ENCODE data around the gene SH3RF1.

SH3RF1 gene

GRCh38 chr4:169274033-169274432 is 3.3 kb upstream of the SH3RF1 start:
- no peak for DNase-seq

GRCh38 chr4:169272265-169272886 is 1.6 kb upstream of the SH3RF1 start:
- no peak for DNase-seq

- DNase-seq = no peak
Observed at GRCh38 chr4:169271692-169272007, 894 bp upstream of the SH3RF1 start.

- no peak for DNase-seq
Observed at GRCh38 chr4:169269916-169270809, 593 bp downstream of the SH3RF1 start.

- DNase-seq = no peak
Observed at GRCh38 chr4:169268951-169269760, 1.6 kb downstream of the SH3RF1 start.

- no peak for DNase-seq
Observed at GRCh38 chr4:169267070-169267469, 3.7 kb downstream of the SH3RF1 start.

GRCh38 chr4:169266661-169267060 is 4.1 kb downstream of the SH3RF1 start:
- no peak for DNase-seq

GRCh38 chr4:169266081-169266480 is 4.7 kb downstream of the SH3RF1 start:
- DNase-seq = no peak

GRCh38 chr4:169263791-169264392 is 6.9 kb downstream of the SH3RF1 start:
- DNase-seq = no peak

- no peak for DNase-seq
Observed at GRCh38 chr4:169260217-169260866, 10.4 kb downstream of the SH3RF1 start.

- DNase-seq = no peak
Observed at GRCh38 chr4:169259271-169259670, 11.5 kb downstream of the SH3RF1 start.

GRCh38 chr4:169258141-169258540 is 12.6 kb downstream of the SH3RF1 start:
- no peak for DNase-seq

- no peak for DNase-seq
Observed at GRCh38 chr4:169256856-169257761, 13.6 kb downstream of the SH3RF1 start.

- DNase-seq = no peak
Observed at GRCh38 chr4:169256101-169256612, 14.6 kb downstream of the SH3RF1 start.

GRCh38 chr4:169254546-169254983 is 16.2 kb downstream of the SH3RF1 start:
- DNase-seq = peak; percentile 25

GRCh38 chr4:169253904-169254303 is 16.9 kb downstream of the SH3RF1 start:
- no peak for DNase-seq

- peak; percentile 16 for DNase-seq
Observed at GRCh38 chr4:169253113-169253671, 17.6 kb downstream of the SH3RF1 start.

- no peak for DNase-seq
Observed at GRCh38 chr4:169252339-169253112, 18.2 kb downstream of the SH3RF1 start.

GRCh38 chr4:169251291-169252235 is 19.2 kb downstream of the SH3RF1 start:
- no peak for DNase-seq

Measured in DMS79 treated with DMSO at 0.1 percent for 48 hours (cell line).